Vagina (tissue), 2 donors: Measurements from ENCODE around the gene PDCL2.

Experiments used
- CTCF ChIP-seq, 3 experiments: fragments of 450-650 bp in 2 of 3; fragments of 200-600 bp in 1 of 3; sonication (generic) in 1 of 3; IDR thresholded peaks; one replicate each; pipeline ENCODE4 v1.5.1; 2017 to 2019; ENCODE audit warnings: antibody characterized with exemption in 3 of 3, mild to moderate bottlenecking in 2 of 3, moderate library complexity in 2 of 3
- POLR2A ChIP-seq, 2 donors: fragments of 450-650 bp; IDR thresholded peaks; one replicate each; pipeline ENCODE4 v1.6.1; 2017; ENCODE audit warnings: antibody characterized with exemption in 2 of 2, mild to moderate bottlenecking in 2 of 2, moderate library complexity in 2 of 2
- POLR2AphosphoS5 ChIP-seq, 2 donors: sonication (generic); formaldehyde crosslinking; IDR thresholded peaks; one replicate each; pipeline ENCODE4 v1.9.0; 2017; ENCODE audit warnings: antibody characterized with exemption in 2 of 2, mild to moderate bottlenecking in 2 of 2, low read depth in 1 of 2; ENCODE audit not compliant: insufficient read depth in 1 of 2

GRCh38 chr4:55524844-55525571 is 67.0 kb downstream of the PDCL2 start:
- TF ChIP-seq CTCF (IDR thresholded peaks at IDR 0.05) (no peak), POLR2A (IDR thresholded peaks at IDR 0.05) (no peak), POLR2AphosphoS5 (IDR thresholded peaks at IDR 0.05; ENCODE audit: insufficient read depth in 1 of 2, low read depth in 1 of 2) (no peak)
